GM18517 (cell line): ENCODE data around the gene TRAK2.

Experiments
- ATAC-seq: cut with Tn5 transposase; IDR thresholded peaks from one replicate; pipeline ENCODE4 v1.9.1; 2021; ENCODE audit warnings: mild to moderate bottlenecking, moderate library complexity; ENCODE audit not compliant: unreplicated experiment

The TRAK2 gene

DNA sequence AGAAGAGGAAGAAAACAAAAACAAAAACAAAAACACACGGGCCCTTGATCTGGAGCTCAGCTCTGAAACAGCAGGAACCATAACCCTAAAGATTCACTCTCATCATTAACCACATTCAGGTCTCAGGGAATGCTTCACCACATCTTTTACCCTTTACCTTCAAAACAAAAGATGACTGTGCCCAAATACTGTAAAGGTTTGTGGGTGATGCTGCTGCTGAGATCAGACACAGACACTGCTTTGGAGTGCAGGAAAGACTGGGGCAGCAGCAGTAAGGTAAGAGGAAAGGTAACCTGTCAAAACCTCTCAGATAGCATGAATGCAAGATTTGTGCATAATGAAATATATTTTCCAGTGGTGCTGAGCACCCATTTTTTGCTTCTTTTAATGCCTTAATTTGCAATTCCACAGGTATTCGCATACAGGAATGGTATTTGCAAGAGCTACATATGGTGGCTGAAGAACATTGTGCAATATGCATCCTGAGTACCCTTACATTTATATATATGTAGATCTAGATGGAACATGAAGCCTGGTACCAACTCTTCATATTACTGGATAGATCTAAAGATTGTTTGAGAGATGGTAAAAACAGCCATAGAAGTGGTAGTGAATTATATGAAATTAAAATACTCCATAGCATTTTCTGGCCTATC is 90.1 kb downstream of the TRAK2 start:
- ATAC-seq = no peak

DNA sequence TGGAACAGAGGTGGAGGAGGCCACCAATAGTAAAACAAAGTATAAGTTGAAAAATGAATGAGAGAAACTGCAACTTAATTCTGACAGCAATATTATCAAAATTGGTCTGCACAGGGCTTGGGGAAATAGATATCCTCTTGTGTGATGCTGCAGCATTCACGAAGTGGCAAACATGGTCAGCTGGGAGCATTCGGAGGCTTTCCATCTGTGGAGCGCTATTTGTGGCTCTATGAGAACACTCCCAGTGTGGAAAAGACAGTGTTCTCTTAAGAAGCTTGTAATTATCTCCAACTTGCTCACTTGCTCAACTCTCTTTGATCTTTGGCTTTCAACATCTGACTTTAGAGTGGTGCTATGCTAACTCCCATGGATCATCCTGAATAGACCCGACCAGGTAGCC is 91.0 kb downstream of the TRAK2 start:
- no peak for ATAC-seq

DNA sequence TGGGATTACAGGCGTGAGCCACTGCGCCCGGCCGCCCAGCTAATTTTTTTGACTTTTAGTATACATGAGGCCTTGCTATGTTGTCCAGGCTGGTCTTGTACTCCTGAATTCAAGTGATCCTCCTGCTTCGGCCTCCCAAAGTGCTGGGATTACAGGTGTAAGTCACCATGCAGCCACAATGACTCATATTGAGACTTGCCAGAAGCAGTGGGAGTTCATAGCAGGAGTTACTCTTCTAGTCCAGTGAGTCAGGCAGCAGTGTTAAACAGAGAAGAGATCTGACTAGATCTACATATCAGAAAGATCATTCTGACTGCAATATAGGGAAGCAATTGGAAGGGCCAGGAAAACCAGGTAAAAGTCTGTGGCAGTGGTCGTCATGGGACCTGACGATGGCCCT is 92.6 kb downstream of the TRAK2 start:
- no peak for ATAC-seq

DNA sequence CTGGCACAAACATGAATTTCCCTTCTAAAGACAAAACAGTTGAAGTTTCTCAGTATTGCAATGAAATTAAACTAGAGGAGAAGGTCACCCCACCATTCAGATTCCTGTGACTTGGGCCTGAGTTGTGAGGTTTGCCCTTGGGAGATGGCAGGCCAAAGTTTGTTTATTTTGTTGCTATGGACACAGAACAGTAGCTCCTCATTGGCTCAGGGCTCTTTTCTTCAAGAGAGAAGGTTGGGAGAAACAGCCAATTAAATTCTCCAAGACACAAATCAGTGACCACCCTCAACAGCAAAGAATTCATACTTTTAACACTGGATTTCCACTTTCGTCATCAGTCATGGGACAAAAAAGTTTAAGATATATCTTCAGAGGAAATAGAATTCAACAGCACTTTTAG is 94.0 kb downstream of the TRAK2 start, which contains the start of gene FLACC1:
FLACC1 (minus strand) TSS at position 125 of the 400 bp plus-strand sequence. CDS start 5,941 bp downstream, outside the sequence.
- ATAC-seq = no peak

- ATAC-seq = no peak
Measured at GRCh38 chr2:201353116-201353515, 98.1 kb downstream of the TRAK2 start.

DNA sequence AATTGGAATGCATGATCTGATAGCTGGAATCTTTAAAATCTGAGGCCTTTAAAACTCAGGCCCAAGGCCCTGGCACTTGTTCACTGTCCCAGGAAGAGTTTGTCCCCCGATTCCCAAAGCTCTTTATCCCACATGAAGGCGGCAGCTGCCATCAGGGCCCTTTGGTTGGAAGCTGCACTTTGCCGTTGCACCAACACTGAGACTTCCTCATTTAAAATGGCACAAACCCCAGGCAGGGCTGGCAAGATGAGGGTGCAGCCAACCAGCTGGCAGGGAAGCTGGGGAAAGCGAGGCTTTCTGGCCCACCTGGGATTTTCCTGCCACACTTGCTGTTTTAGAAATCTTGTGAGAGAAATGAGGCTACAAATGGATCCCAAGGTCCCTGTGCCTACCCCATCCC is 100.4 kb downstream of the TRAK2 start:
- ATAC-seq = no peak

GRCh38 chr2:201349601-201350000 is 101.7 kb downstream of the TRAK2 start:
- no peak for ATAC-seq

- no peak for ATAC-seq
Measured at GRCh38 chr2:201348758-201349157, 102.5 kb downstream of the TRAK2 start.

GRCh38 chr2:201347138-201347537 is 104.1 kb downstream of the TRAK2 start:
- no peak for ATAC-seq

- no peak for ATAC-seq
Measured at GRCh38 chr2:201345625-201346213, 105.5 kb downstream of the TRAK2 start.

GRCh38 chr2:201344663-201345366 is 106.4 kb downstream of the TRAK2 start:
- ATAC-seq = peak; percentile 86

DNA sequence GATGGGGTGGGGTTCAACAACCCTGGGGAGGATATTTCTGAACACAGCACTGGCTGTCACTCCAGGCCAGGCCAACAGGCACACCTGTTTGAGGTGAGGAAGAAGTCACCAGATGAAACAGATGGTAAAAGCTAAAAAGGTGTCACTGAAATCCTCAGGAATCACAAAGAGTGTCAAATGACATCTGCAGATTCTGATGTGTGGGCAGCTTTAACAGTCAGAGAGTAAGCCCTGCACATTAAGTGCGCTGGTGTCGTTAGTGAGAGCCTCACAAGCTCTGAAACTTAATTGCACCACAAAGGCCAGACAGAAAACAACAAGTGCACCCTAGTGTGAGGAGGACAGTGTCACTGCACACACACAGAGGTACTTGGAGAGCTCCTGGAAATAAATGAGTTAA is 107.7 kb downstream of the TRAK2 start:
- no peak for ATAC-seq

DNA sequence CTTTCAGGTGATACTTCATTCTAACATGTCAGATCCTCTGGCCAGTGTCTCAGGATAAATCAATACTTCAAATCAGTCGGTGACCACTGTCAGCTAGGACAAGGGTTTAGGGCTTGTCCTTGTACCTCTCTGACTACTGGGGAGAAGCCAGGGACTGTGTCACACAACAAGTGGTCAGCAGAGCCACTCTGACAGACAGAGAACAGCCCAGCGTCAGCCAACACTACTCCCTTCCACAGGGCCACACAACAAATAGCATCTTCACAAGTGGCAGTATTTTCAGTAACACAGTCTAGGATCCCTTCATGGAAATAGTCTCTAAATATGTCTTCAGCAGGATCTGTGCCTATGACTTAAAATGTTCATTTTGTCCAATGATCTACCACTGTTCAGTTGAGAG is 108.3 kb downstream of the TRAK2 start:
- ATAC-seq = no peak

GRCh38 chr2:201329409-201329808 is 121.8 kb downstream of the TRAK2 start:
- no peak for ATAC-seq

DNA sequence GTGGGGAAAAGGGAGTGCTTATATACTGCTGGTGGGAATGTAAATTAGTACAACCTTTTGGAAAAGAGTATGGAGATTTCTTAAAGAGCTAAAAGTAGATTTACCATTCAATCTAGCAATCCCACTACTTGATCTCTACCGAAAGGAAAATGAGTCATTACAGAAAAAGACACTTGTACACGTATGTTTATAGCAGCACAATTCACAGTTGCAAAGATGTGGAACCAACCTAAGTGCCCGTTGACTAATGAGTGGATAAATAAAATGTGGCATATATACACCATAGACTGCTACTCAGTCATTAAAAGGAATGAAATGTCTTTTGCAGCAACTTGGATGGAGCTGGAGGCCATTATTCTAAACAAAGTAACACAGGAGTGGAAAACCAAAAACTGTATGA is 123.6 kb downstream of the TRAK2 start:
- ATAC-seq = no peak
